ENCODE data around the gene RNF217. TPM values are rescaled to one million over a fixed set of nuclear protein-coding genes. Genes with fewer than 3 reads are reported as not detected.

Gene RNF217
- total and polyA plus RNA-seq, 2 of the 8 experiments (the other 6 are each of a cell fraction or from before 2014, with no cell fraction given): 2.0 to 8.9 TPM

DNA sequence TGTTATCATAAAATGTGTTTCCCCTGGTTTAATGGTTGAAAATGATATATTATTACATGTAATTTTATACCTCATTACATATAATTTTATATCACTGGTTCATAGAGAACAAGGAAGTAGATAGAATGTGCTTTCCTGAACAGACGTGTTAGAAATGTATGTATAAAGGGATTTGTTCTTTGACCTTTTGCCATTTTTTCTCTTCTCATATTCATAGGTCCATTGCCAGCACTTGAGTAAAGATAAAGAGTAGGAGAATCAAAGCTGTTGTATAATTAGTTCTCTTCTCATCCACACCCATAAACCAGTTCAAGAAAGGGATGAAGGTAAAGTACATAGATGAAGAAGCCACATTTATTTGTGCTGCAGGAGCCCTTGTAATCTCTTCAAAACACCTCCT lies 46.7 kb downstream of the RNF217 start:
- Histone ChIP-seq H2BK15ac (ENCODE audit: low read length) (no peak overlapping the region), H3K9ac (replicated peaks in 1 of 4; ENCODE audit: extremely low read depth in 1 of 4, low read depth in 3 of 4, low read length in 3 of 4) (no peak overlapping the region), H4K91ac (replicated peaks; ENCODE audit: insufficient read length, low read length) (no peak overlapping the region), H2BK5ac (ENCODE audit: low read depth, low read length) (no peak overlapping the region), H4K20me1 (replicated peaks in 1 of 2; ENCODE audit: control insufficient read depth in 1 of 2, insufficient read depth in 2 of 2, low read length in 2 of 2) (no peaks in the 10 kb centered on the region), H3K18ac (ENCODE audit: extremely low read depth, low read length) (no peak overlapping the region), H3K27ac (ENCODE audit: low read depth, low read length) (no peak overlapping the region), H3K9me3 (ENCODE audit: insufficient read depth in 2 of 2, low read depth in 1 of 2, low read length in 1 of 2) (no peaks in the 10 kb centered on the region), H3K4me2 (ENCODE audit: insufficient read depth in 1 of 2, low read depth in 2 of 2, low read length in 2 of 2) (no peak overlapping the region), H4K8ac (ENCODE audit: extremely low read depth, insufficient read depth, low read length) (no peak overlapping the region), H3K27me3 (replicated peaks in 1 of 4; ENCODE audit: control insufficient read depth in 3 of 4, extremely low read depth in 1 of 4, insufficient read depth in 3 of 4, low read length in 3 of 4) (no peaks in the 10 kb centered on the region), H3K14ac (ENCODE audit: insufficient read length) (no peak overlapping the region), H2BK20ac (ENCODE audit: low read length) (no peak overlapping the region), H3K4me1 (replicated peaks in 1 of 4; ENCODE audit: control insufficient read depth in 3 of 4, insufficient read depth in 4 of 4, low read length in 3 of 4) (no peaks in the 10 kb centered on the region), H3K4ac (replicated peaks; ENCODE audit: insufficient read length, low read depth, low read length) (no peak overlapping the region), H3K79me1 (ENCODE audit: low read depth, low read length) (no peaks in the 10 kb centered on the region), H3K56ac (replicated peaks; ENCODE audit: insufficient read length, low read depth, low read length) (no peak overlapping the region), H3K36me3 (ENCODE audit: control insufficient read depth in 2 of 4, insufficient read depth in 4 of 4, low read length in 3 of 4) (no peaks in the 10 kb centered on the region), H2BK120ac (replicated peaks; ENCODE audit: low read depth, low read length) (no peak overlapping the region), H2BK12ac (ENCODE audit: low read depth, low read length) (no peak overlapping the region), H3K79me2 (ENCODE audit: control insufficient read depth in 1 of 2, insufficient read depth in 2 of 2, low read length in 2 of 2) (no peaks in the 10 kb centered on the region), H4K5ac (ENCODE audit: insufficient read length, low read depth, low read length) (no peak overlapping the region), H3K23ac (ENCODE audit: insufficient read length) (no peak overlapping the region), H2AK5ac (ENCODE audit: low read depth, low read length) (no peak overlapping the region), H3K4me3 (ENCODE audit: extremely low read depth in 1 of 4, insufficient read depth in 2 of 4, low read depth in 3 of 4, low read length in 4 of 4) (no peak overlapping the region), H3K23me2 (ENCODE audit: low read depth, low read length) (no peaks in the 10 kb centered on the region; the same call in 1 of the 2 replicates), H2AFZ (ENCODE audit: low read length) (no peak overlapping the region)
- ChIA-PET POLR2A (ENCODE audit: partially characterized antibody) (no interaction called here), CTCF (ENCODE audit: partially characterized antibody) (no interaction called here)
- 93% methylated on average over 1 of the region's 1 CpG; no CpG with 5 or more reads in 1 of the 2 experiments for WGBS, 2 experiments (ENCODE audit: extremely low coverage in 1 of 2, insufficient coverage in 1 of 2, insufficient read length in 1 of 2, insufficient replicate concordance in 2 of 2, low coverage in 1 of 2, low lambda C conversion rate in 2 of 2, missing lambda C conversion rate in 1 of 2)
- TF ChIP-seq CBX5 (IDR thresholded peaks at IDR 0.05; ENCODE audit: low read depth, low read length): no peak
- TF ChIP-seq CHD2 (IDR thresholded peaks at IDR 0.05; ENCODE audit: low read length): no peak
- TF ChIP-seq, protein P1, sequence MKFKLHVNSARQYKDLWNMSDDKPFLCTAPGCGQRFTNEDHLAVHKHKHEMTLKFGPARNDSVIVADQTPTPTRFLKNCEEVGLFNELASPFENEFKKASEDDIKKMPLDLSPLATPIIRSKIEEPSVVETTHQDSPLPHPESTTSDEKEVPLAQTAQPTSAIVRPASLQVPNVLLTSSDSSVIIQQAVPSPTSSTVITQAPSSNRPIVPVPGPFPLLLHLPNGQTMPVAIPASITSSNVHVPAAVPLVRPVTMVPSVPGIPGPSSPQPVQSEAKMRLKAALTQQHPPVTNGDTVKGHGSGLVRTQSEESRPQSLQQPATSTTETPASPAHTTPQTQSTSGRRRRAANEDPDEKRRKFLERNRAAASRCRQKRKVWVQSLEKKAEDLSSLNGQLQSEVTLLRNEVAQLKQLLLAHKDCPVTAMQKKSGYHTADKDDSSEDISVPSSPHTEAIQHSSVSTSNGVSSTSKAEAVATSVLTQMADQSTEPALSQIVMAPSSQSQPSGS (IDR thresholded peaks at IDR 0.05; ENCODE audit: low read length): no peak
- TF ChIP-seq TEAD4 (IDR thresholded peaks at IDR 0.05; ENCODE audit: low read depth, low read length): no peak
- no peak for TF ChIP-seq SIRT6 (IDR thresholded peaks at IDR 0.05; ENCODE audit: low read length)
- TF ChIP-seq GTF2F1 (IDR thresholded peaks at IDR 0.05; ENCODE audit: borderline replicate concordance, low read depth, low read length): no peak
- no peak for TF ChIP-seq SP2 (IDR thresholded peaks at IDR 0.05; ENCODE audit: low read length)
- no peak for TF ChIP-seq TBP (IDR thresholded peaks at IDR 0.05; ENCODE audit: low read depth, low read length)
- TF ChIP-seq NRF1 (IDR thresholded peaks at IDR 0.05; ENCODE audit: low read depth, low read length): no peak
- no peak for TF ChIP-seq RNF2 (IDR thresholded peaks at IDR 0.05; ENCODE audit: borderline replicate concordance, low read depth, low read length, missing control alignments, poor library complexity, severe bottlenecking)
- no peak for TF ChIP-seq SP1 (IDR thresholded peaks at IDR 0.05; ENCODE audit: low read depth, low read length)
- TF ChIP-seq KDM4A (IDR thresholded peaks at IDR 0.05; ENCODE audit: low read depth, low read length, severe bottlenecking): no peak
- TF ChIP-seq RAD21 (IDR thresholded peaks at IDR 0.05 in 1 of 2, conservative IDR thresholded peaks at IDR 0.05 in 1 of 2; ENCODE audit: low read depth in 2 of 2, low read length in 2 of 2): no peak
- DNase-seq (ENCODE audit: low read depth in 1 of 2, low spot score in 2 of 2) (no peak), FAIRE-seq (no peak)

Measured in H1 (cell line).